HepG2 (cell line): Measurements from ENCODE around the gene MEI1. TPM values are rescaled to one million over a fixed set of nuclear protein-coding genes. Genes with fewer than 3 reads are reported as not detected.
A peak's percentile ranks its signal among the peaks of the same experiment; 100 is the strongest.

ENCODE experiments used
- ELF4 ChIP-seq: sonication (generic); formaldehyde crosslinking; IDR thresholded peaks from 2 replicates; pipeline ENCODE4 v1.5.0; 2020; ENCODE audit warnings: missing genetic modification reagents, mild to moderate bottlenecking, moderate library complexity, borderline replicate concordance
- ETS1 ChIP-seq: sonication (generic); formaldehyde crosslinking; IDR thresholded peaks from 2 replicates; pipeline ENCODE4 v1.4.0; 2020; ENCODE audit warnings: missing genetic modification reagents
- NR2F1 ChIP-seq, 2 experiments: fragments of 450-650 bp in 1 of 2; formaldehyde crosslinking in 1 of 2; IDR thresholded peaks; 2 replicates each; pipeline versions ENCODE4 v1.5.0 to v1.6.1; 2016 to 2020; ENCODE audit warnings: mild to moderate bottlenecking in 1 of 2, missing compliant biosample characterization in 1 of 2, missing genetic modification reagents in 1 of 2, moderate library complexity in 1 of 2
- U2AF2 ChIP-seq: fragments of 200-400 bp; formaldehyde crosslinking; IDR thresholded peaks from 2 replicates; pipeline ENCODE4 v1.6.1; 2017; ENCODE audit warnings: low read depth, mild to moderate bottlenecking, low read length
- ZFP36 ChIP-seq: fragments of 150-350 bp; IDR thresholded peaks from 2 replicates; pipeline ENCODE4 v1.6.1; 2018; ENCODE audit warnings: borderline replicate concordance, low read length, low read depth; ENCODE audit not compliant: partially characterized antibody
- ZNF10 ChIP-seq: sonication (generic); formaldehyde crosslinking; IDR thresholded peaks from 2 replicates; pipeline ENCODE4 v1.4.0; 2020; ENCODE audit warnings: mild to moderate bottlenecking, low read depth, missing genetic modification reagents, borderline replicate concordance
- ZNF180 ChIP-seq: sonication (generic); formaldehyde crosslinking; IDR thresholded peaks from 2 replicates; pipeline ENCODE4 v1.4.0; 2020; ENCODE audit warnings: low read depth, missing genetic modification reagents, borderline replicate concordance
- ZNF264 ChIP-seq: sonication (generic); formaldehyde crosslinking; IDR thresholded peaks from 2 replicates; pipeline ENCODE4 v1.4.0; 2020; ENCODE audit warnings: missing genetic modification reagents
- ZNF83 ChIP-seq: sonication (generic); formaldehyde crosslinking; IDR thresholded peaks from 2 replicates; pipeline ENCODE4 v1.4.0; 2020; ENCODE audit warnings: missing genetic modification reagents, mild to moderate bottlenecking, borderline replicate concordance
- polyA plus RNA-seq, 8 experiments: library from polyadenylated mRNA; depleted of rRNA in 3 of 8; stranded (reverse) in 7 of 8; unstranded in 1 of 8; fragments of >200 nt; fragmentation: Illumina TruSeq in 4 of 8; extraction: Trizol in 4 of 8; gene quantifications; 2 replicates each; pipeline versions ENCODE4 v1.2.1 to v1.2.3, GENCODE V29; 2011 to 2016; ENCODE audit warnings: low read depth in 4 of 8, missing spikeins in 1 of 8, mixed read lengths in 1 of 8; ENCODE audit not compliant: insufficient read depth in 1 of 8
- total RNA-seq, 5 experiments: library from RNA; depleted of rRNA; stranded (reverse); fragments of >200 nt; fragmentation: Illumina TruSeq; extraction: Trizol; gene quantifications; 2 replicates each; pipeline ENCODE4 v1.2.3, GENCODE V29; 2016; ENCODE audit warnings: low read depth in 1 of 5
- TF ChIP-seq, protein P1 (sequence below): IDR thresholded peaks from 2 replicates; pipeline ENCODE4 v1.6.1; 2016; ENCODE audit warnings: mild to moderate bottlenecking
- TF ChIP-seq, protein P2 (sequence below): sonication (generic); formaldehyde crosslinking; IDR thresholded peaks from 2 replicates; pipeline ENCODE4 v1.4.0; 2020; ENCODE audit warnings: missing genetic modification reagents
- TF ChIP-seq, protein P3 (sequence below): sonication (generic); formaldehyde crosslinking; IDR thresholded peaks from one replicate; pipeline ENCODE4 v1.5.1; 2020; ENCODE audit warnings: mild to moderate bottlenecking, missing genetic modification reagents; ENCODE audit errors: not compliant biosample characterization
- TF ChIP-seq, protein P4 (sequence below): sonication (generic); formaldehyde crosslinking; IDR thresholded peaks from 2 replicates; pipeline ENCODE4 v1.4.0; 2020; ENCODE audit warnings: missing genetic modification reagents; ENCODE audit errors: not compliant biosample characterization

MEI1 gene
- total and polyA plus RNA-seq, 2 of the 13 experiments (the other 11 are each of a cell fraction or from before 2014, with no cell fraction given) = 0.75 to 1.9 TPM

- TF ChIP-seq, protein P1, sequence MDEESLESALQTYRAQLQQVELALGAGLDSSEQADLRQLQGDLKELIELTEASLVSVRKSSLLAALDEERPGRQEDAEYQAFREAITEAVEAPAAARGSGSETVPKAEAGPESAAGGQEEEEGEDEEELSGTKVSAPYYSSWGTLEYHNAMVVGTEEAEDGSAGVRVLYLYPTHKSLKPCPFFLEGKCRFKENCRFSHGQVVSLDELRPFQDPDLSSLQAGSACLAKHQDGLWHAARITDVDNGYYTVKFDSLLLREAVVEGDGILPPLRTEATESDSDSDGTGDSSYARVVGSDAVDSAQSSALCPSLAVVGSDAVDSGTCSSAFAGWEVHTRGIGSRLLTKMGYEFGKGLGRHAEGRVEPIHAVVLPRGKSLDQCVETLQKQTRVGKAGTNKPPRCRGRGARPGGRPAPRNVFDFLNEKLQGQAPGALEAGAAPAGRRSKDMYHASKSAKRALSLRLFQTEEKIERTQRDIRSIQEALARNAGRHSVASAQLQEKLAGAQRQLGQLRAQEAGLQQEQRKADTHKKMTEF (CRISPR knock-in tag) = peak; percentile 83
- TF ChIP-seq NR2F1 (CRISPR knock-in tag; IDR thresholded peaks at IDR 0.05) (no peak; a peak in 1 of 4 replicates), ZNF10 (CRISPR knock-in tag) (no peak), ZNF180 (CRISPR knock-in tag) (no peak), ZNF264 (CRISPR knock-in tag) (no peak; the same call in 1 of the 2 replicates), U2AF2 (0 out of 2 replicates have a peak, but pooled peaks have one; percentile 54), ZFP36 (no peak), ZNF83 (CRISPR knock-in tag) (0 out of 2 replicates have a peak, but pooled peaks have one; percentile 19), ELF4 (CRISPR knock-in tag) (no peak), ETS1 (CRISPR knock-in tag) (no peak)
- TF ChIP-seq, protein P2, sequence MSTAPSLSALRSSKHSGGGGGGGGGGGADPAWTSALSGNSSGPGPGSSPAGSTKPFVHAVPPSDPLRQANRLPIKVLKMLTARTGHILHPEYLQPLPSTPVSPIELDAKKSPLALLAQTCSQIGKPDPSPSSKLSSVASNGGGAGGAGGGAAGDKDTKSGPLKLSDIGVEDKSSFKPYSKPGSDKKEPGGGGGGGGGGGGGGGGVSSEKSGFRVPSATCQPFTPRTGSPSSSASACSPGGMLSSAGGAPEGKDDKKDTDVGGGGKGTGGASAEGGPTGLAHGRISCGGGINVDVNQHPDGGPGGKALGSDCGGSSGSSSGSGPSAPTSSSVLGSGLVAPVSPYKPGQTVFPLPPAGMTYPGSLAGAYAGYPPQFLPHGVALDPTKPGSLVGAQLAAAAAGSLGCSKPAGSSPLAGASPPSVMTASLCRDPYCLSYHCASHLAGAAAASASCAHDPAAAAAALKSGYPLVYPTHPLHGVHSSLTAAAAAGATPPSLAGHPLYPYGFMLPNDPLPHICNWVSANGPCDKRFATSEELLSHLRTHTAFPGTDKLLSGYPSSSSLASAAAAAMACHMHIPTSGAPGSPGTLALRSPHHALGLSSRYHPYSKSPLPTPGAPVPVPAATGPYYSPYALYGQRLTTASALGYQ (CRISPR knock-in tag) = no peak; the same call in 1 of the 2 replicates
- TF ChIP-seq, protein P3, sequence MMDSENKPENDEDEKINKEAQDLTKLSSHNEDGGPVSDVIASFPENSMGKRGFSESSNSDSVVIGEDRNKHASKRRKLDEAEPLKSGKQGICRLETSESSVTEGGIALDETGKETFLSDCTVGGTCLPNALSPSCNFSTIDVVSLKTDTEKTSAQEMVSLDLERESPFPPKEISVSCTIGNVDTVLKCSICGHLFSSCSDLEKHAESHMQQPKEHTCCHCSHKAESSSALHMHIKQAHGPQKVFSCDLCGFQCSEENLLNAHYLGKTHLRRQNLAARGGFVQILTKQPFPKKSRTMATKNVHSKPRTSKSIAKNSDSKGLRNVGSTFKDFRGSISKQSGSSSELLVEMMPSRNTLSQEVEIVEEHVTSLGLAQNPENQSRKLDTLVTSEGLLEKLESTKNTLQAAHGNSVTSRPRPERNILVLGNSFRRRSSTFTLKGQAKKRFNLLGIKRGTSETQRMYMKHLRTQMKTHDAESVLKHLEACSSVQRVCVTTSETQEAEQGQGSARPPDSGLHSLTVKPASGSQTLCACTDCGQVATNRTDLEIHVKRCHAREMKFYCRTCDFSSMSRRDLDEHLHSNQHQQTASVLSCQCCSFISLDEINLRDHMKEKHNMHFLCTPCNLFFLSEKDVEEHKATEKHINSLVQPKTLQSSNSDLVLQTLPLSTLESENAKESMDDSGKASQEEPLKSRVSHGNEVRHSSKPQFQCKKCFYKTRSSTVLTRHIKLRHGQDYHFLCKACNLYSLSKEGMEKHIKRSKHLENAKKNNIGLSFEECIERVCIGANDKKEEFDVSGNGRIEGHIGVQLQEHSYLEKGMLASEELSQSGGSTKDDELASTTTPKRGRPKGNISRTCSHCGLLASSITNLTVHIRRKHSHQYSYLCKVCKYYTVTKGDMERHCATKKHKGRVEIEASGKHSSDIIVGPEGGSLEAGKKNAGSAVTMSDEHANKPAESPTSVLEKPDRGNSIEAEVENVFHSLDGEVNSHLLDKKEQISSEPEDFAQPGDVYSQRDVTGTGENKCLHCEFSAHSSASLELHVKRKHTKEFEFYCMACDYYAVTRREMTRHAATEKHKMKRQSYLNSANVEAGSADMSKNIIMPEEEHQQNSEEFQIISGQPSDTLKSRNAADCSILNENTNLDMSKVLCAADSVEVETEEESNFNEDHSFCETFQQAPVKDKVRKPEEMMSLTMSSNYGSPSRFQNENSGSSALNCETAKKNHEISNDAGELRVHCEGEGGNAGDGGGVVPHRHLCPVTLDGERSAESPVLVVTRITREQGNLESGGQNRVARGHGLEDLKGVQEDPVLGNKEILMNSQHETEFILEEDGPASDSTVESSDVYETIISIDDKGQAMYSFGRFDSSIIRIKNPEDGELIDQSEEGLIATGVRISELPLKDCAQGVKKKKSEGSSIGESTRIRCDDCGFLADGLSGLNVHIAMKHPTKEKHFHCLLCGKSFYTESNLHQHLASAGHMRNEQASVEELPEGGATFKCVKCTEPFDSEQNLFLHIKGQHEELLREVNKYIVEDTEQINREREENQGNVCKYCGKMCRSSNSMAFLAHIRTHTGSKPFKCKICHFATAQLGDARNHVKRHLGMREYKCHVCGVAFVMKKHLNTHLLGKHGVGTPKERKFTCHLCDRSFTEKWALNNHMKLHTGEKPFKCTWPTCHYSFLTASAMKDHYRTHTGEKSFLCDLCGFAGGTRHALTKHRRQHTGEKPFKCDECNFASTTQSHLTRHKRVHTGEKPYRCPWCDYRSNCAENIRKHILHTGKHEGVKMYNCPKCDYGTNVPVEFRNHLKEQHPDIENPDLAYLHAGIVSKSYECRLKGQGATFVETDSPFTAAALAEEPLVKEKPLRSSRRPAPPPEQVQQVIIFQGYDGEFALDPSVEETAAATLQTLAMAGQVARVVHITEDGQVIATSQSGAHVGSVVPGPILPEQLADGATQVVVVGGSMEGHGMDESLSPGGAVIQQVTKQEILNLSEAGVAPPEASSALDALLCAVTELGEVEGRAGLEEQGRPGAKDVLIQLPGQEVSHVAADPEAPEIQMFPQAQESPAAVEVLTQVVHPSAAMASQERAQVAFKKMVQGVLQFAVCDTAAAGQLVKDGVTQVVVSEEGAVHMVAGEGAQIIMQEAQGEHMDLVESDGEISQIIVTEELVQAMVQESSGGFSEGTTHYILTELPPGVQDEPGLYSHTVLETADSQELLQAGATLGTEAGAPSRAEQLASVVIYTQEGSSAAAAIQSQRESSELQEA (CRISPR knock-in tag) = peak; percentile 66
- TF ChIP-seq, protein P4, sequence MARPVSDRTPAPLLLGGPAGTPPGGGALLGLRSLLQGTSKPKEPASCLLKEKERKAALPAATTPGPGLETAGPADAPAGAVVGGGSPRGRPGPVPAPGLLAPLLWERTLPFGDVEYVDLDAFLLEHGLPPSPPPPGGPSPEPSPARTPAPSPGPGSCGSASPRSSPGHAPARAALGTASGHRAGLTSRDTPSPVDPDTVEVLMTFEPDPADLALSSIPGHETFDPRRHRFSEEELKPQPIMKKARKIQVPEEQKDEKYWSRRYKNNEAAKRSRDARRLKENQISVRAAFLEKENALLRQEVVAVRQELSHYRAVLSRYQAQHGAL (CRISPR knock-in tag) = no peak
These were observed 133.5 kb downstream of the MEI1 start, which contains the start of gene SREBF2 (continued) for GRCh38 chr22:41832553-41833368.
